DMS53 treated with DMSO at 0.1 percent for 48 hours (cell line): Measurements from ENCODE around the gene BACE2.

Source experiments
- DNase-seq: peaks from one replicate; lab custom pipeline; 2025; ENCODE audit not compliant: unreplicated experiment; lab: John Stamatoyannopoulos, UW

The BACE2 gene

GRCh38 chr21:41147979-41148355 lies 20.0 kb upstream of the BACE2 start:
- no peak for DNase-seq

- DNase-seq = no peak
These were observed 19.2 kb upstream of the BACE2 start for GRCh38 chr21:41148798-41149197.

- DNase-seq = no peak
These were observed 18.8 kb upstream of the BACE2 start for GRCh38 chr21:41149199-41149598.

GRCh38 chr21:41152147-41152546 lies 15.8 kb upstream of the BACE2 start:
- DNase-seq = no peak

DNA sequence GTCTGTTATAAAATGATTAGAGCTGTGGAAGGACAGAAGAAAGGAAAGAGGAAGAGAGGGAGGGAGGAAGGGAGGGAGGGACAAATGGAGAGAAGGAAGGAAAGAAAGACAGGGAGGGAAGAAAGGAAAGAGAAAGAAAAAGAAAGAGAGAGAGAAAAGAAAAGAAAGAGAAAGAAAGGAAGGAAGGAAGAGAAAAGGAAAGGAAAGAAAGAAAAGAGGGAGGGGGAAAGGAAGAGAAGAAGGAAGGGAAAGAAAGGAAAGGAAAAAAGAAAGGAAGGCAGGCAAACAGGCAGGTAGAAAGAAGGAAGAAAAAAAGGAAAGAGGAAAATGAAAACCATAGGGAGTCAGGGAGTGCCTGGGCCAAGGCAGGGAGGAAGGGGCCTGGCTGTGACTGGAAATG lies 14.5 kb upstream of the BACE2 start:
- DNase-seq = no peak

DNA sequence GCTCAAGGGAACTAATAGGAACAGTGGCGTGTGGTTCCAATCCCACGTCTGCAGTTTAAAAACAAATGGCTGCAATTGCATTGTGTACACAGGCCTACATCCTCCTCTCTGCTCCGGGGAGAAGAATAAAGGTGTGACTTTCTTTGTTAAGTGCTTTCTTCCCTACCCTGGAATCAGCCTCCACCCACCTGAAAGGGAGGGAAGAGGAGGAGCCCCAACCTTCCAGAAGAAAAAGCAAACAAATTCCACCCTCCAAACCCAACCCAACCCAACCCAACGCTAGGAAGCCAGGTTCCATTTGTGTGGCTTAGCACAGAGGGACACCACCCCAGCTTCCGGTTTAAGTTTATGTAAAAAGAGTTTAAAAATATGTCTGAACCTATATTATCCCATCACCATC lies 11.8 kb upstream of the BACE2 start:
- no peak for DNase-seq

DNA sequence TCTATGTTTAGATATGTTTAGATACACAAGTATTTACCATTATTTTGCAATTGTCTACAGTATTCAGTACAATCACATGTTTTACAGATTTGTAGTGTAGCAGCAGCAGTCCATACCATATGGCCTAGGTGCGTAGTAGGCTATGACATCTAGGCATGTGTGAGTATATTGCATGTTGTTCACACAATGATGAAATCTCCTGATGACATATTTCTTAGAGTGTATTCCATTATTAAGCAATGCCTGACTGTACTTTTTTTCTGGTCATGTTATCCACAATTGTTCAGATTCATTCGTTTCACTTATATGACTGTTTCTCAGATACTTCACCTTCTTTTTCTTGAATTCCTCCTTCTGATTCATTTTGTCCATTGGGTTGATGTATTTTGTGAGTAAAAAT lies 9.9 kb upstream of the BACE2 start:
- no peak for DNase-seq

GRCh38 chr21:41160036-41160435 lies 7.9 kb upstream of the BACE2 start:
- no peak for DNase-seq

GRCh38 chr21:41161428-41161827 lies 6.5 kb upstream of the BACE2 start:
- no peak for DNase-seq

GRCh38 chr21:41162096-41162495 lies 5.9 kb upstream of the BACE2 start:
- DNase-seq = no peak

- DNase-seq = no peak
These were observed 4.9 kb upstream of the BACE2 start for GRCh38 chr21:41163091-41163490.

DNA sequence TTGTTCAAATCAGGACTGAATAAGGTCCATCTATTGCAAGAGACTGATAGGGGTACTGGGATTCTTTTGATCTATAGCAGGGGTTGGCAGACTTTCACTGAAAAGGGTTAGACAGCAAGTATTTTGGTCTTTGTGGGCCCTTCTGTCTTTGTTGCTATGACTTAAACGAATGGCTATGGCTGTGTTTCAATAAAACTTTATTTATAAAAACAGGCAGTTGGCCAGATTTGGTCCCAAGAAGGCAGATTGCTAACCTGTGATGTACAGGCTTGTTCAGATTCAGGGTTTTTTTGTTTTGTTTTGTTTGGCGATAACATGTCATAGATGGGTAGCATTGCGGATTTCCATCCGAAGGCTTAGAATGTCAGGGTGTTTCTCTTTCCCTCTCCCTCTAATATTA lies 3.9 kb upstream of the BACE2 start:
- DNase-seq = no peak

GRCh38 chr21:41164981-41165655 lies 2.8 kb upstream of the BACE2 start:
- DNase-seq = peak; percentile 41

DNA sequence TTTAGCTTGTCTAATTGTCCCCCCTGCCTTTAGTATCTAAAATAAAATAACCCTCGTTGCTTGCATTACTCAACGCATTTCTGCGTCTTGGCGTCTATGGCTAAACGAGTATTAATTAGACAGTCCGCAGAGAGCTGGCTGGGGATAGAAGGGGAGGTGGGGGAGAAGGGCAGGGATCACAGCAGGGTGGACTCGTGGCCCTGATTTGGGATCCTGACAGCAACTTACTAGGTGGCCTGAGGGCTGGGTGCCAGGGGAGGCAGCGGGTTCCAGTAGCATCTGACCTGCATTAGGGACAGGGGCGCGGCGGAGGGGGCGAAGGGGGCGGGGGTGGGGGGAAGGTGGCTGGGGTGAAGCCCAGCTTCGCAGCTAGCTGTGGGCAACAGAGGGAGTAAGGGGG lies 1.1 kb upstream of the BACE2 start:
- no peak for DNase-seq

DNA sequence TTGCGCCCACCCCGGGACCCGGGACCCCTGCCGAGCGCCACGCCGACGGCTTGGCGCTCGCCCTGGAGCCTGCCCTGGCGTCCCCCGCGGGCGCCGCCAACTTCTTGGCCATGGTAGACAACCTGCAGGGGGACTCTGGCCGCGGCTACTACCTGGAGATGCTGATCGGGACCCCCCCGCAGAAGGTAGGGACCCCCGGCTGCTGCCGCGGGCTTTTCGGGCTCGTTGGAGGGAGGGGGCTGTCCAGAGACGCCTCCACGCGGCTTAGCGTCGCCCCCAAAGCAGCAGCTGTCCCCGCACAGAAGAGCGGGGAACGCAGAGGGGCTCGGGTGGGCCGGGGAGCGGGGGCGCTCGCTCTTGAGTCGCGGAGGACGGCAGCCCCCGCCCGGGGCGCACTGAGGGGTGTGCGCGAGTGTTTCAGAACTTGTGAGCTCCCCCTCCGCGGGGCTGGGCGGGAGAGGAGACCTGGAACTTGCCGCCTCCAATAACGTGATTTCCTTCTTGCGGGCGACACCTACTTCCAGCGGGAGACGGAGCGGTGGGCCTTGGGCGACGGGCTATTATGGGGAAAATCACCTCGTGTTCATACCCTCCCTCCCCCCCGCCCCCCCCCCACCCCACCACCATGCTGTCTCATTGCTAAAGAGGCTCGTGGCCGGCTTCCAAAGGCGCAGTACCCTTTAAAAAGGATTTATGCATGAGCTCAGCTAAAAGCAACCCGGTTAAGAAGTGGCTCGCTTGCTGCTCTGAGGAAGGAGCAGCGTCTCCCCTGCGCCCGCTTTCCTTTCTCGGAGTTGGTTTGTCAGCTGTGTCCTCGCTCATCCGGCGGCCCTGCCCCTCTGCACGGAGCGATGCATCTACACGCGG lies 664 bp downstream of the BACE2 start:
- peak; percentile 2 for DNase-seq

DNA sequence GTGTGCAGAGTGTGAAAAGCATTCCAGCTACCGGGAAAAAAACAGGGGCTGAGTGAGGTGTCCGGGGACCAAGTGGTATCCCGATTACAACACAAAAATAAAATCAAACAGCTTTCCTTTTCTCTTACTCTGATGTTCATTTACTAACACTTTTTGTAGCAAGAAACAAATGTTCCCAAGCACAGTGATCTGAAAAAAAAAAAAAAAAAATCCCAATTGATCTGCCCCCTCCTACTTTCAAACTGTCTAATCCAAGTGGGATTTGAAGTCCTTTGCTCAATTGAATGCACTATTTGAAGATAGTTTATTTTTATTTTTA lies 1.3 kb downstream of the BACE2 start:
- no peak for DNase-seq

DNA sequence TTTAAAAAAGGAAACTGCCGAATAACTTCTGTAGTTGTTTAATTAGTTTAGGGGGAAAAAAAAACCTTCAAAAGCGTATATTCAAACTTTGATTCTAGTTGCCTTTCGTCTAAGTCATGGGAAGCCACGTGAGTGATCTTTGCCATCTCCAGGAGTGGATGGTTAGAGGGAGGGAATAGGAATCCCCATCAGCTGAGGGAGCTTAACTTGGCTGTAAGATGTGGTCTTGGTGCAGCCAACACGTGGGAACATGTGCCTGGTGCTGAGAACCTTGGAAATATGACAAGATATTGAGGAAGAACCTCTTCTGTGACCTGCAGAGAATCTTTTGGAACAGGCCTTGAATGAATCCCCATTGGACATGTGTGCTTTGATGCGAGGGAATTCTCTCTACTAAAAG lies 1.7 kb downstream of the BACE2 start:
- DNase-seq = no peak

GRCh38 chr21:41170442-41170841 lies 2.5 kb downstream of the BACE2 start:
- DNase-seq = peak; percentile 2

- DNase-seq = no peak
These were observed 3.1 kb downstream of the BACE2 start for GRCh38 chr21:41170859-41171609.

DNA sequence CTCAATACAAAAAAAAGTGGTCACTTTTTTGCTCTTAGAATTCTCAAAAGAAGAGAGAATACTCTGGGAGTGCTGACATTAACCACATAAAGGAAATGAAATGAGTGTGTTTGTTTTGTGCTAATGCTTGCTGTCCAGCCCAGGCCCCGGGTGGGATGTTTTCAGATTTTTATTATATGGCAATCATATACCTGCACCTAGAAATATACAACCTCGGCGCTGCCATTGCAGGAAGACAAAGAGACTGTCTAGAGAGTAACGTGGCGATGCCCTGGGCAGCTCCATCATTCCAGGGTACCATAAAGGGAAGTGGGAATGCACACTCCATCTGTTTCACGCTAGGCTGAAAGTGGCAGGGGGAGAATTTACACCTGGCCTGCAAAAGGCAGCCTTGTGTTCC lies 7.1 kb downstream of the BACE2 start:
- no peak for DNase-seq

GRCh38 chr21:41176846-41177245 lies 8.9 kb downstream of the BACE2 start:
- DNase-seq = no peak

- DNase-seq = no peak
These were observed 12.8 kb downstream of the BACE2 start for GRCh38 chr21:41180752-41181151.
